Breast epithelium (tissue), 4 donors: ENCODE results near the gene FOXA2. TPM values are rescaled to one million over a fixed set of nuclear protein-coding genes. Genes with fewer than 3 reads are reported as not detected.

Experiments
- DNase-seq, 2 donors: peaks; one replicate each; pipeline ENCODE4 v3.0.0-alpha.2; 2019; ENCODE audit warnings: low spot score in 2 of 2
- H3K27ac ChIP-seq, 2 donors: fragments of 200-600 bp; sonication (generic) in 1 of 2; one replicate each; pipeline ENCODE4 v1.5.1; 2016 to 2019; ENCODE audit warnings: mild to moderate bottlenecking in 1 of 2
- H3K27me3 ChIP-seq, 2 donors: fragments of 200-600 bp; sonication (generic) in 1 of 2; one replicate each; pipeline versions ENCODE4 v1.5.1 to v1.6.0; 2017 to 2019; ENCODE audit warnings: control low read depth in 1 of 2, mild to moderate bottlenecking in 1 of 2
- H3K36me3 ChIP-seq: fragments of 200-600 bp; one replicate; pipeline ENCODE4 v1.5.1; 2019
- H3K4me1 ChIP-seq, 2 donors: fragments of 200-600 bp; sonication (generic); one replicate each; pipeline ENCODE4 v1.5.1; 2016 to 2019; ENCODE audit warnings: control low read depth in 1 of 2
- H3K4me3 ChIP-seq, 3 donors: fragments of 200-600 bp; sonication (generic); 1 replicate in 2 of 3; 2 replicates in 1 of 3; pipeline ENCODE4 v1.5.1; 2016 to 2019; ENCODE audit warnings: mild to moderate bottlenecking in 3 of 3, moderate library complexity in 2 of 3
- H3K9me3 ChIP-seq, 2 donors: fragments of 200-600 bp; sonication (generic) in 1 of 2; one replicate each; pipeline ENCODE4 v1.5.1; 2016 to 2019; ENCODE audit warnings: control low read depth in 1 of 2
- POLR2A ChIP-seq: fragments of 450-650 bp; IDR thresholded peaks from one replicate; pipeline ENCODE4 v1.6.1; 2016; ENCODE audit warnings: antibody characterized with exemption, mild to moderate bottlenecking, moderate library complexity
- POLR2AphosphoS5 ChIP-seq, 3 donors: sonication (generic); formaldehyde crosslinking; IDR thresholded peaks; one replicate each; pipeline ENCODE4 v1.6.1; 2017; ENCODE audit warnings: antibody characterized with exemption in 3 of 3
- intact Hi-C: fragments of 100-400 bp; cut with DNase I; formaldehyde crosslinking; loops from one replicate; pipeline ENCODE4 v1.15.1; 2023; ENCODE audit warnings: low total_unique reads
- total RNA-seq, 3 donors: library from RNA; depleted of rRNA; stranded (reverse); fragments of >200 nt; gene quantifications; one replicate each; pipeline ENCODE4 v1.1.0, GENCODE V29; 2016
- TF ChIP-seq, protein P1 (sequence below), 3 donors: fragments of 450-650 bp; IDR thresholded peaks; one replicate each; pipeline ENCODE4 v1.5.1; 2016 to 2017; ENCODE audit warnings: antibody characterized with exemption in 3 of 3, mild to moderate bottlenecking in 3 of 3, moderate library complexity in 3 of 3

The FOXA2 gene
- total RNA-seq, 3 donors from 2014 or later: not detected

DNA sequence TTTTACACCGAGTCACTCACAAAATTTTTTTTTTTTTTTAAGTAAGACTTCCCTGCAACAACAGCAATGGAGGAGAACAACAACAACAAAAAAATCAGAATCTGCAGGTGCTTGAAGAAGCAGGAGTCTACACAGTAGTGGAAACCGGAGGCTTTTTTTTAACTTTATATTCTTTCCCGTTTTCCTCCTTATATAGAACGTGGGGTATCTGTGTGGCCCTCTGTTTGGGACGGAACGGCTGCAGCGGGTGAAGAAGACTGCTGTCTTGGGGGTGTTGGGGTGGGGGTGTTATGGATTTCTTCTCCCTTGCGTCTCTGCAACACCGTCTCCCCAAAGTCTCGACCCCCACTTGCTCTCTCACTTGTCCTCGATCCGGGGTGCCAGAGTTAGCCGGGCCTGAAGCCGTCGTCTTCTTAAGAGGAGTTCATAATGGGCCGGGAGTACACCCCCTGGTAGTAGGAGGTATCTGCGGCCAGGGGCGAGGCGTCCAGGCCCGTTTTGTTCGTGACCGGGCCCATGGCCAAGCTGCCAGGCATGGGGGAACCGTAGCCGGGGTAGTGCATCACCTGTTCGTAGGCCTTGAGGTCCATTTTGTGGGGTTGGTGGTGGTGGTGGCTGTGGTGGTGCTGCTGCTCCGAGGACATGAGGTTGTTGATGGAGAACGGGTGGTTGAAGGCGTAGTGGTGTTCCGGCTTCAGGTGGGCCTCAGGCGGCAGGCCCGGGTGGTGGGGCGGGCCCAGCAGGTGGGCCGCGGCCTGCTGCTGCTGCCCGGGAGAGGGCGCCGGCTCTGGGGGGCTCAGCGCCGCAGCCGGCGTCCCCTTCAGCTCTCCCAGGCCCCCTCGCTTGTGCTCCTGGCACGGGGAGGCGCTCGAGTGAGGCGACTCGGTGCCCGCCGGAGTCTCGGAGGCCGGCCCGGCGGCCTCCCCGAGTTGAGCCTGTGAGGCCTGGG, 2.7 kb downstream of the FOXA2 start:
- TF ChIP-seq, protein P1, sequence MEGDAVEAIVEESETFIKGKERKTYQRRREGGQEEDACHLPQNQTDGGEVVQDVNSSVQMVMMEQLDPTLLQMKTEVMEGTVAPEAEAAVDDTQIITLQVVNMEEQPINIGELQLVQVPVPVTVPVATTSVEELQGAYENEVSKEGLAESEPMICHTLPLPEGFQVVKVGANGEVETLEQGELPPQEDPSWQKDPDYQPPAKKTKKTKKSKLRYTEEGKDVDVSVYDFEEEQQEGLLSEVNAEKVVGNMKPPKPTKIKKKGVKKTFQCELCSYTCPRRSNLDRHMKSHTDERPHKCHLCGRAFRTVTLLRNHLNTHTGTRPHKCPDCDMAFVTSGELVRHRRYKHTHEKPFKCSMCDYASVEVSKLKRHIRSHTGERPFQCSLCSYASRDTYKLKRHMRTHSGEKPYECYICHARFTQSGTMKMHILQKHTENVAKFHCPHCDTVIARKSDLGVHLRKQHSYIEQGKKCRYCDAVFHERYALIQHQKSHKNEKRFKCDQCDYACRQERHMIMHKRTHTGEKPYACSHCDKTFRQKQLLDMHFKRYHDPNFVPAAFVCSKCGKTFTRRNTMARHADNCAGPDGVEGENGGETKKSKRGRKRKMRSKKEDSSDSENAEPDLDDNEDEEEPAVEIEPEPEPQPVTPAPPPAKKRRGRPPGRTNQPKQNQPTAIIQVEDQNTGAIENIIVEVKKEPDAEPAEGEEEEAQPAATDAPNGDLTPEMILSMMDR (IDR thresholded peaks at IDR 0.05): no peak
- TF ChIP-seq POLR2AphosphoS5 (IDR thresholded peaks at IDR 0.05) (no peak), POLR2A (no peak)
- no peak for DNase-seq
- H3K27me3 ChIP-seq: peaks cover 0 to 99% of the 10 kb centered on the region in 2 donors
- no peak overlapping the region for H3K4me3 ChIP-seq
- no peaks in the 10 kb centered on the region for H3K36me3 ChIP-seq
- H3K9me3 ChIP-seq: no peaks in the 10 kb centered on the region
- intact Hi-C loops: no loop called here
- H3K27ac ChIP-seq: no peak overlapping the region
- H3K4me1 ChIP-seq: peaks cover 0 to 7% of the 10 kb centered on the region in 2 donors

GRCh38 chr20:22579711-22580697, 4.4 kb downstream of the FOXA2 start:
- DNase-seq: no peak
- H3K27me3 ChIP-seq: peaks cover 0 to 99% of the 10 kb centered on the region in 2 donors
- H3K4me3 ChIP-seq: no peak overlapping the region
- TF ChIP-seq, protein P1 (IDR thresholded peaks at IDR 0.05): no peak
- TF ChIP-seq POLR2AphosphoS5 (IDR thresholded peaks at IDR 0.05): no peak
- H3K9me3 ChIP-seq: no peaks in the 10 kb centered on the region
- peaks cover 0 to 7% of the 10 kb centered on the region in 2 donors for H3K4me1 ChIP-seq
- H3K36me3 ChIP-seq: no peaks in the 10 kb centered on the region
- intact Hi-C loops: no loop called here
- no peak overlapping the region for H3K27ac ChIP-seq

DNA sequence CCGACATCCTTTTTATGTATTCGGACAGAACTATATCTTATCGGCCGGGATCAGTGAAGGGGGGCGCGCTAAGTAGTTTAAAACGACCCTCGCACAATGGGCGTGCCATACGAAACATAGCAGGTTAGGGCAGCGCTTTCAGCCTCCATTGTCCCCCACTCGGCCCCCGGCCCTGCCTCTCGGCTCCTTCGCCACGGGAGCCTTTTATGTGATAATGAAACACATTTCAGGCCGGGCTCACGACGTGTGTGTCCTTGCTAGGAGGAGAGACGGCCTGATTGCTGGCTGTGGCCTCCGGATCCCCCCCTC, 5.3 kb downstream of the FOXA2 start:
- H3K36me3 ChIP-seq: no peaks in the 10 kb centered on the region
- H3K9me3 ChIP-seq: no peaks in the 10 kb centered on the region
- no peak overlapping the region for H3K27ac ChIP-seq
- H3K4me1 ChIP-seq: peaks cover 0 to 7% of the 10 kb centered on the region in 2 donors
- DNase-seq: no peak
- H3K4me3 ChIP-seq: no peak overlapping the region
- intact Hi-C loops: no loop called here
- H3K27me3 ChIP-seq: peaks cover 0 to 97% of the 10 kb centered on the region in 2 donors
- TF ChIP-seq, protein P1 (IDR thresholded peaks at IDR 0.05): no peak
- no peak for TF ChIP-seq POLR2AphosphoS5 (IDR thresholded peaks at IDR 0.05)
- TF ChIP-seq POLR2A: no peak

- DNase-seq: no peak
- H3K36me3 ChIP-seq: no peaks in the 10 kb centered on the region
- H3K4me1 ChIP-seq: peaks cover 0 to 7% of the 10 kb centered on the region in 2 donors
- peaks cover 0 to 95% of the 10 kb centered on the region in 2 donors for H3K27me3 ChIP-seq
- intact Hi-C loops: no loop called here
- H3K27ac ChIP-seq: no peak overlapping the region
- no peak overlapping the region for H3K4me3 ChIP-seq
- no peak for TF ChIP-seq POLR2A
- TF ChIP-seq, protein P1 (IDR thresholded peaks at IDR 0.05): no peak
- no peak for TF ChIP-seq POLR2AphosphoS5 (IDR thresholded peaks at IDR 0.05)
- no peaks in the 10 kb centered on the region for H3K9me3 ChIP-seq
Observed at GRCh38 chr20:22578221-22579118, 5.9 kb downstream of the FOXA2 start.
